RWPE2 (cell line): ENCODE measurements around the gene ABCA13.
A peak's percentile ranks its signal among the peaks of the same experiment; 100 is the strongest.

Experiments used
- ATAC-seq: fragments of 200-7000 bp; cut with Tn5 transposase; 3 replicates; pipeline ENCODE4 v1.9.1; 2021; ENCODE audit warnings: low read depth
- DNase-seq: peaks from one replicate; pipeline ENCODE4 v3.0.0-alpha.2; 2020; ENCODE audit warnings: low spot score
- H3K27ac ChIP-seq: fragments of 450-650 bp; 2 replicates; pipeline ENCODE4 v1.5.1; 2017; ENCODE audit warnings: mild to moderate bottlenecking; ENCODE audit not compliant: poor library complexity, severe bottlenecking
- H3K27me3 ChIP-seq: fragments of 250-450 bp; sonication (Bioruptor Pico); 2 replicates; pipeline ENCODE4 v1.5.1; 2021; ENCODE audit warnings: mild to moderate bottlenecking, moderate library complexity; ENCODE audit not compliant: insufficient read depth, poor library complexity, severe bottlenecking
- H3K36me3 ChIP-seq: fragments of 250-450 bp; sonication (Bioruptor Pico); 2 replicates; pipeline ENCODE4 v1.5.1; 2020; ENCODE audit warnings: low read depth, mild to moderate bottlenecking, moderate library complexity
- H3K4me1 ChIP-seq: fragments of 250-450 bp; sonication (Bioruptor Pico); 2 replicates; pipeline ENCODE4 v1.5.1; 2021; ENCODE audit warnings: mild to moderate bottlenecking, moderate library complexity; ENCODE audit not compliant: insufficient read depth, poor library complexity, severe bottlenecking
- H3K4me3 ChIP-seq: fragments of 250-450 bp; sonication (Bioruptor Pico); 2 replicates; pipeline ENCODE4 v1.5.1; 2021; ENCODE audit warnings: mild to moderate bottlenecking, moderate library complexity; ENCODE audit not compliant: severe bottlenecking
- H3K9me3 ChIP-seq: fragments of 250-450 bp; sonication (Bioruptor Pico); 2 replicates; pipeline ENCODE4 v1.5.1; 2021; ENCODE audit warnings: mild to moderate bottlenecking, moderate library complexity; ENCODE audit not compliant: severe bottlenecking
- TF ChIP-seq, protein P1 (sequence below): fragments of 450-650 bp; IDR thresholded peaks from one replicate; pipeline ENCODE4 v1.5.1; 2017; ENCODE audit warnings: mild to moderate bottlenecking, moderate library complexity; ENCODE audit not compliant: poor library complexity, severe bottlenecking

ABCA13 gene

DNA sequence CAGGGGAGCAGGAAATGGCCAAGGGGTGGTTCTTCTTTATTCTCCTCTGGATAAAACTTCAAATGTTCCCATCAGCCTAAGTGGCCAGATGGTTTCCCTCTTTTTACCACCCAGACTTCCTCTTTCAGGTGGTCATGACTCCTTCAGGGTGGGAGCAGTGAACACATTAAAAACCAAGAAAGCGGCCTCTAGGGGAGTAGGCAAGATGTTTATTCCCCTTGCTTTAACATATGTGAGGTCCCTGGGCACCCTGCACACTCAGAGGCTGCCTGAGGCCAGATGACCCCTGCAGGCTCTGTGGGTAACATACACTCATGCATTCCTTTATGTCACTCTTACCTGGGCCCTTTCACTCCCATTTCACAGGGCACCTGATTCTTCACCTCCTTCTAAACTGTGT is 357.4 kb downstream of the ABCA13 start:
- Histone ChIP-seq H3K27me3 (no peaks in the 10 kb centered on the region), H3K4me3 (no peak overlapping the region), H3K27ac (no peak overlapping the region), H3K4me1 (no peaks in the 10 kb centered on the region), H3K9me3 (no peaks in the 10 kb centered on the region), H3K36me3 (no peaks in the 10 kb centered on the region)
- ATAC-seq, result no peak
- TF ChIP-seq, protein P1, sequence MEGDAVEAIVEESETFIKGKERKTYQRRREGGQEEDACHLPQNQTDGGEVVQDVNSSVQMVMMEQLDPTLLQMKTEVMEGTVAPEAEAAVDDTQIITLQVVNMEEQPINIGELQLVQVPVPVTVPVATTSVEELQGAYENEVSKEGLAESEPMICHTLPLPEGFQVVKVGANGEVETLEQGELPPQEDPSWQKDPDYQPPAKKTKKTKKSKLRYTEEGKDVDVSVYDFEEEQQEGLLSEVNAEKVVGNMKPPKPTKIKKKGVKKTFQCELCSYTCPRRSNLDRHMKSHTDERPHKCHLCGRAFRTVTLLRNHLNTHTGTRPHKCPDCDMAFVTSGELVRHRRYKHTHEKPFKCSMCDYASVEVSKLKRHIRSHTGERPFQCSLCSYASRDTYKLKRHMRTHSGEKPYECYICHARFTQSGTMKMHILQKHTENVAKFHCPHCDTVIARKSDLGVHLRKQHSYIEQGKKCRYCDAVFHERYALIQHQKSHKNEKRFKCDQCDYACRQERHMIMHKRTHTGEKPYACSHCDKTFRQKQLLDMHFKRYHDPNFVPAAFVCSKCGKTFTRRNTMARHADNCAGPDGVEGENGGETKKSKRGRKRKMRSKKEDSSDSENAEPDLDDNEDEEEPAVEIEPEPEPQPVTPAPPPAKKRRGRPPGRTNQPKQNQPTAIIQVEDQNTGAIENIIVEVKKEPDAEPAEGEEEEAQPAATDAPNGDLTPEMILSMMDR, result no peak
- no peak for DNase-seq

DNA sequence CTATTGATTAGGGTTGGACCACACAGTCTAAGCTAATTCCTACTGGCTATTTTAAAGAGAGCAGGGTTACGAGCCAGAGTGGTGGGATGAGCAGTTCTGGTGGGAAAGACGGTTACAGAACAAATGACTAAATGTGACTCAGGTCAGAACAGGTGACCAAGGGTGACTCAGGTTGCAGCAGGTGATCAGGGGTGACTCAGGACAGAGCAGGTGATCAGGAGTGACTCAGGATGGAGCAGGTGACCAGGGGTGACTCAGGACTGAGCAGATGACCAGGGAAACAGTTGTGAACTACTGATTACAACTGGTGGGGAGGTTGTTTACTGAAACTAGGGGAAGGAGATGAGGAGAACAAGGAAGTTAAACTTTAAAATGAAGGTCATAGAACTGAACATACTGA is 366.3 kb downstream of the ABCA13 start:
- DNase-seq (no peak), ATAC-seq (peak; percentile 51)
- H3K4me3 ChIP-seq, result no peak overlapping the region
- H3K9me3 ChIP-seq, result peaks cover 5% of the 10 kb centered on the region
- TF ChIP-seq, protein P1, result no peak
- no peaks in the 10 kb centered on the region for H3K27me3 ChIP-seq
- no peaks in the 10 kb centered on the region for H3K4me1 ChIP-seq
- no peaks in the 10 kb centered on the region for H3K36me3 ChIP-seq
- H3K27ac ChIP-seq, result no peak overlapping the region

DNA sequence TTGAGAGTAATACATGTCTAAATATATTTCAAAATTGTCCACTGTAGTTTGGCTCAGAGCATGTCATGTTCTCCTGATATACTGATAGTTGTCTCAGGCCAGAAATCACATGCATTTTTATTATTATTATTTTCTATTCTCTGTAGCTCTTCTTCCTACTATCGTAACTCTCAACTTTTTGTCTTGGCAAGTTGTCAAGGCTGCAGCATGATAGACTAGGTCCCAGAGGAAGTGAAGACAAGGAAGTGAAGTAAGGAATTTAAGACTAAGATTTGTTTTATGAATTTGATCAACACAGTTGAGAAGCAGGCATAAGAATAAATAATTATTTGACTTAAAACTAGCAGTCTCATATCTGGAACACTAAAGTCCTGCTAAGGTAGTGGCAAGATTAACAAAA is 369.5 kb downstream of the ABCA13 start:
- ATAC-seq, result no peak
- H3K9me3 ChIP-seq, result peaks cover 5% of the 10 kb centered on the region
- H3K36me3 ChIP-seq, result no peaks in the 10 kb centered on the region
- H3K27me3 ChIP-seq, result no peaks in the 10 kb centered on the region
- no peaks in the 10 kb centered on the region for H3K4me1 ChIP-seq
- no peak overlapping the region for H3K4me3 ChIP-seq
- no peak overlapping the region for H3K27ac ChIP-seq
- TF ChIP-seq, protein P1, result no peak
- DNase-seq, result no peak

DNA sequence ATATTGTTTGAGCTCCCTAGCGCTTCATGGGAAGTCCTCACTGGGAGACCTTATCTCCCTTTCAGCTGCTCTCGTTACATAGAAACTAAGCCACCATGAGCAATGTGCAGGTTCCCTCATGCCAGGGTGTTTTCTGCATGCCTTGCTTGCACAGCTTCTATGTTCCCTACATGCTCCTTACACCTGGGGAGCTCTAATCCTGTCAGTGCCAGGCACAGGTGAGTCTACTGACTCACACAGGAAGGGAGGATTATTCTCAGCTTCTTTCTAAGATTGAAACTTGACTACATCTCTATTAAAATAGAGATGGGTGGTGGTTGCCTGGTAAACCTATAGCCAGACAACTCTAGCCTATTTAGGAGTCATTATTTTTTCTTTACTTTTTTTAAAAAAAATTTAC is 377.4 kb downstream of the ABCA13 start:
- Histone ChIP-seq H3K9me3 (no peaks in the 10 kb centered on the region), H3K27me3 (no peaks in the 10 kb centered on the region)
- no peak for DNase-seq

DNA sequence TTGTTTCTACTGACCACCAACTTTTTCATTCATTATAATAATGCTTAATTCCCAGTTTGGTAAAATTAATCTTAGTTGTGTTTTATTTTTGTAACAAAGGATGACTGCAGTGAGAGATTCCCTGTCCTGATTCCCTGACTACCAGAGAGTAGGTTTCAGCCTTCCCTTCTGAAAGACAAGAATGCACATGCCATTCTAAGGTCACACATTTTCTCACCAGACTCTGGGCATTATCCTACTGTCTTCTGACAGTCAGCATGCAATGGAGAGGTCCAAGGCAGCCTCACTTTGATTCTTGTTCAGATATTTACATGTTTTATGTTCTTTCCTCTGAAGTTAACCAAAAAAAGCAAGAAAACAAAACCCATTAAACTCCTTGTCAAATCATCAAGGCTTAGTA is 380.4 kb downstream of the ABCA13 start:
- Histone ChIP-seq H3K4me3 (no peak overlapping the region), H3K4me1 (no peaks in the 10 kb centered on the region), H3K9me3 (no peaks in the 10 kb centered on the region), H3K27ac (no peak overlapping the region), H3K27me3 (peaks cover 3% of the 10 kb centered on the region), H3K36me3 (no peaks in the 10 kb centered on the region)
- DNase-seq, result no peak
- no peak for ATAC-seq
- TF ChIP-seq, protein P1, result no peak

More for the DNA sequence above, 377.4 kb downstream of the ABCA13 start:
- no peak overlapping the region for H3K27ac ChIP-seq
- H3K4me3 ChIP-seq, result no peak overlapping the region
- H3K36me3 ChIP-seq, result no peaks in the 10 kb centered on the region
- peak; percentile 76 for ATAC-seq
- H3K4me1 ChIP-seq, result no peaks in the 10 kb centered on the region
- TF ChIP-seq, protein P1, result no peak
